HCT116 (cell line): ENCODE results near the gene ADAMTSL5. TPM values are rescaled to one million over a fixed set of nuclear protein-coding genes. Genes with fewer than 3 reads are reported as not detected.

Experiments used
- ATAC-seq: fragments of 200-7000 bp; cut with Tn5 transposase; 2 replicates; pipeline ENCODE4 v1.9.1; 2020; ENCODE audit warnings: mild to moderate bottlenecking, moderate library complexity
- BruUV-seq: library from RNA; stranded (reverse); fragments of 400-500 nt; replicated peaks from 2 replicates; lab custom pipeline; 2021; lab: Mats Ljungman, UMichigan
- CTCF ChIA-PET: fragments of 300-600 bp; sonication (Branson Sonifier 250); formaldehyde crosslinking; loops from one replicate; lab custom pipeline; 2021; ENCODE audit warnings: antibody characterized with exemption; lab: Charles Lee
- POLR2A ChIA-PET: fragments of 300-600, 350-600 bp; sonication (Branson Sonifier 250); formaldehyde crosslinking; loops from one replicate; lab custom pipeline; 2021; ENCODE audit warnings: antibody characterized with exemption; lab: Charles Lee
- RAD21 ChIA-PET, 2 experiments: fragments of 300-600 bp; sonication (Branson Sonifier 250); formaldehyde crosslinking; loops; one replicate each; lab custom pipeline; 2023; ENCODE audit warnings: low total read pairs in 2 of 2; ENCODE audit not compliant: uncharacterized antibody in 2 of 2, unreplicated experiment in 2 of 2, low non-redundant PET in 1 of 2; lab: Charles Lee
- DNase-seq: peaks from one replicate; pipeline ENCODE4 v3.0.0-alpha.2; 2010; ENCODE audit warnings: low read depth, low spot score
- H2AFZ ChIP-seq: fragments of 200-600 bp; shearing (Covaris generic), sonication (generic); 2 replicates; pipeline ENCODE4 v1.6.1; 2017; ENCODE audit warnings: low read depth, mixed run types, mixed read lengths, antibody characterized with exemption, low read length; ENCODE audit not compliant: poor library complexity, severe bottlenecking
- H3K27ac ChIP-seq: 2 replicates; pipeline ENCODE4 v1.5.1; 2012; ENCODE audit warnings: low read depth, low read length
- H3K27me3 ChIP-seq: fragments of 200-600 bp; sonication (generic); 2 replicates; pipeline ENCODE4 v1.6.1; 2016; ENCODE audit warnings: mixed run types, low read length, mixed read lengths; ENCODE audit not compliant: insufficient read depth
- H3K36me3 ChIP-seq, 2 experiments: fragments of 200-500 bp in 1 of 2; fragments of 200-600 bp in 1 of 2; sonication (Bioruptor generic) in 1 of 2; sonication (generic) in 1 of 2; 2 replicates each; pipeline versions ENCODE4 v1.5.1 to v1.6.1; 2014 to 2016; ENCODE audit warnings: low read length in 2 of 2, inconsistent platforms in 1 of 2, mixed read lengths in 1 of 2, mixed run types in 1 of 2; ENCODE audit not compliant: insufficient read depth in 2 of 2, control insufficient read depth in 1 of 2
- H3K4me1 ChIP-seq, 2 experiments: fragments of 200-600 bp in 1 of 2; sonication (generic) in 1 of 2; 2 replicates each; pipeline versions ENCODE4 v1.5.1 to v1.6.1; 2012 to 2017; ENCODE audit warnings: low read length in 2 of 2, inconsistent platforms in 1 of 2, mild to moderate bottlenecking in 1 of 2, mixed read lengths in 1 of 2, mixed run types in 1 of 2, moderate library complexity in 1 of 2; ENCODE audit not compliant: insufficient read depth in 2 of 2, control insufficient read depth in 1 of 2
- H3K4me2 ChIP-seq: fragments of 200-600 bp; sonication (generic); 2 replicates; pipeline ENCODE4 v1.6.1; 2017; ENCODE audit warnings: mixed run types, low read length, mixed read lengths
- H3K4me3 ChIP-seq, 2 experiments: fragments of 200-600 bp in 1 of 2; sonication (generic) in 1 of 2; replicated peaks in 1 of 2; 2 replicates each; pipeline ENCODE4 v1.5.1; 2011 to 2016; ENCODE audit warnings: low read length in 2 of 2, control low read depth in 1 of 2, low read depth in 1 of 2, mild to moderate bottlenecking in 1 of 2, mixed read lengths in 1 of 2, mixed run types in 1 of 2
- H3K79me2 ChIP-seq: fragments of 200-600 bp; sonication (generic); 2 replicates; pipeline ENCODE4 v1.6.1; 2017; ENCODE audit warnings: mild to moderate bottlenecking, mixed run types, low read length, moderate library complexity, mixed read lengths; ENCODE audit not compliant: insufficient read depth
- H3K9ac ChIP-seq: fragments of 200-600 bp; sonication (generic); 2 replicates; pipeline ENCODE4 v1.6.1; 2016; ENCODE audit warnings: low read length, mixed read lengths
- H3K9me2 ChIP-seq: fragments of 200-600 bp; sonication (generic), shearing (Covaris generic); 2 replicates; pipeline ENCODE4 v1.6.1; 2017; ENCODE audit warnings: mixed run types, mild to moderate bottlenecking, moderate library complexity; ENCODE audit not compliant: insufficient read depth
- H3K9me3 ChIP-seq, 2 experiments: fragments of 200-500 bp in 1 of 2; fragments of 200-600 bp in 1 of 2; sonication (Bioruptor generic) in 1 of 2; sonication (generic) in 1 of 2; 2 replicates each; pipeline ENCODE4 v1.6.1; 2014 to 2017; ENCODE audit warnings: low read length in 2 of 2, mixed read lengths in 2 of 2, inconsistent platforms in 1 of 2, low read depth in 1 of 2, mild to moderate bottlenecking in 1 of 2, mixed run types in 1 of 2, moderate library complexity in 1 of 2; ENCODE audit not compliant: control insufficient read depth in 1 of 2, insufficient read depth in 1 of 2
- H4K20me1 ChIP-seq: fragments of 200-600 bp; sonication (generic), shearing (Covaris generic); 2 replicates; pipeline ENCODE4 v1.6.1; 2017; ENCODE audit warnings: mixed run types, mild to moderate bottlenecking, moderate library complexity; ENCODE audit not compliant: insufficient read depth
- CBX3 ChIP-seq: IDR thresholded peaks from 2 replicates; pipeline ENCODE4 v1.6.1; 2012; ENCODE audit warnings: low read depth
- EGR1 ChIP-seq: IDR thresholded peaks from 2 replicates; pipeline ENCODE4 v1.6.1; 2012; ENCODE audit warnings: low read depth
- ELF1 ChIP-seq: IDR thresholded peaks from 2 replicates; pipeline ENCODE4 v1.6.1; 2012; ENCODE audit warnings: low read depth, borderline replicate concordance
- EZH2 ChIP-seq: fragments of 200-600 bp; sonication (generic); IDR thresholded peaks from 2 replicates; pipeline ENCODE4 v1.6.1; 2017; ENCODE audit warnings: antibody characterized with exemption, mixed run types
- EZH2phosphoT487 ChIP-seq: fragments of 200-600 bp; IDR thresholded peaks from 2 replicates; pipeline ENCODE4 v1.6.1; 2018; ENCODE audit warnings: antibody characterized with exemption, borderline replicate concordance
- JUND ChIP-seq: IDR thresholded peaks from 2 replicates; pipeline ENCODE4 v1.6.1; 2012
- POLR2AphosphoS5 ChIP-seq: IDR thresholded peaks from 2 replicates; pipeline ENCODE4 v1.6.1; 2011; ENCODE audit warnings: mild to moderate bottlenecking, low read depth, low read length, moderate library complexity
- RAD21 ChIP-seq: IDR thresholded peaks from 2 replicates; pipeline ENCODE4 v1.6.1; 2012; ENCODE audit warnings: low read depth, mild to moderate bottlenecking
- SRF ChIP-seq: IDR thresholded peaks from 2 replicates; pipeline ENCODE4 v1.6.1; 2012; ENCODE audit warnings: low read depth
- TCF7L2 ChIP-seq: IDR thresholded peaks from 2 replicates; pipeline ENCODE4 v1.7.0; 2011; ENCODE audit warnings: borderline replicate concordance, inconsistent platforms; ENCODE audit not compliant: insufficient read depth, insufficient read length; ENCODE audit errors: extremely low read depth
- ZFX ChIP-seq: fragments of 450-650 bp; IDR thresholded peaks from 2 replicates; pipeline ENCODE4 v1.6.1; 2017
- intact Hi-C: fragments of 100-400 bp; cut with micrococcal nuclease; formaldehyde crosslinking; loops from 2 replicates; pipeline ENCODE4 v1.10.0; 2022
- total RNA-seq: library from RNA; stranded (reverse); gene quantifications from one replicate; pipeline ENCODE4 v1.2.1, GENCODE V29; 2021; ENCODE audit not compliant: unreplicated experiment
- TF ChIP-seq, protein P1 (sequence below): IDR thresholded peaks from 2 replicates; pipeline ENCODE4 v1.6.1; 2012; ENCODE audit warnings: low read depth
- TF ChIP-seq, protein P2 (sequence below), 3 experiments: fragments of 200-600 bp in 1 of 3; sonication (generic) in 1 of 3; IDR thresholded peaks in 2 of 3; conservative IDR thresholded peaks in 1 of 3; 2 replicates each; pipeline ENCODE4 v1.5.1; 2012 to 2017; ENCODE audit warnings: low read depth in 2 of 3, low read length in 2 of 3, antibody characterized with exemption in 1 of 3, borderline replicate concordance in 1 of 3, control low read depth in 1 of 3, mild to moderate bottlenecking in 1 of 3, mixed read lengths in 1 of 3, mixed run types in 1 of 3, moderate library complexity in 1 of 3; ENCODE audit not compliant: insufficient read depth in 1 of 3
- TF ChIP-seq, protein P3 (sequence below): IDR thresholded peaks from 2 replicates; pipeline ENCODE4 v1.6.1; 2012

The ADAMTSL5 gene
- total RNA-seq, 1 experiment from 2014 or later: 24.0 TPM

DNA sequence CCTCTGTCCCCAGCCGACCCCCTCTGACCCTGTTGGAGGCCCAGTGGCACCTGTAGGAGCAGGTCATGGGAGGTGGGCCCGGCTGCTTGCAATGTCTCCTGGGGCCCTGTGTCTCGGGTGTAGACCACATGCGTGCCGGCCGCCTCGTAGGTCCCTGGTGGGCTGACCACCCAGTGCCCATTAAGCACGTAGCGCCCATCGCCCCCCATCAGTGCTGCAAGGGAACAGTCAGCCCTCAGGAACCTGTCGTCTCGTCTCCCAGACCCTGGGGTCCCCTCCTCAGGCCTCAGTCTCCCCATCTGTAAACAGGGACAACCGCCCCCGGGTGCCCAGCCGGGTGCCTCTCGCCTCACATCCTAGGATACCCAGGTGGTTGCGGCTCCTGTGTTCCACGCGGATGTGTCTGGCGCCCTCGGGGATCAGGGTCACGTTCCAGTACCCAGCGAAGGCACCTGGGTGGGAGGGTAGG, 5.6 kb downstream of the ADAMTSL5 start (continued):
- TF ChIP-seq, protein P1, sequence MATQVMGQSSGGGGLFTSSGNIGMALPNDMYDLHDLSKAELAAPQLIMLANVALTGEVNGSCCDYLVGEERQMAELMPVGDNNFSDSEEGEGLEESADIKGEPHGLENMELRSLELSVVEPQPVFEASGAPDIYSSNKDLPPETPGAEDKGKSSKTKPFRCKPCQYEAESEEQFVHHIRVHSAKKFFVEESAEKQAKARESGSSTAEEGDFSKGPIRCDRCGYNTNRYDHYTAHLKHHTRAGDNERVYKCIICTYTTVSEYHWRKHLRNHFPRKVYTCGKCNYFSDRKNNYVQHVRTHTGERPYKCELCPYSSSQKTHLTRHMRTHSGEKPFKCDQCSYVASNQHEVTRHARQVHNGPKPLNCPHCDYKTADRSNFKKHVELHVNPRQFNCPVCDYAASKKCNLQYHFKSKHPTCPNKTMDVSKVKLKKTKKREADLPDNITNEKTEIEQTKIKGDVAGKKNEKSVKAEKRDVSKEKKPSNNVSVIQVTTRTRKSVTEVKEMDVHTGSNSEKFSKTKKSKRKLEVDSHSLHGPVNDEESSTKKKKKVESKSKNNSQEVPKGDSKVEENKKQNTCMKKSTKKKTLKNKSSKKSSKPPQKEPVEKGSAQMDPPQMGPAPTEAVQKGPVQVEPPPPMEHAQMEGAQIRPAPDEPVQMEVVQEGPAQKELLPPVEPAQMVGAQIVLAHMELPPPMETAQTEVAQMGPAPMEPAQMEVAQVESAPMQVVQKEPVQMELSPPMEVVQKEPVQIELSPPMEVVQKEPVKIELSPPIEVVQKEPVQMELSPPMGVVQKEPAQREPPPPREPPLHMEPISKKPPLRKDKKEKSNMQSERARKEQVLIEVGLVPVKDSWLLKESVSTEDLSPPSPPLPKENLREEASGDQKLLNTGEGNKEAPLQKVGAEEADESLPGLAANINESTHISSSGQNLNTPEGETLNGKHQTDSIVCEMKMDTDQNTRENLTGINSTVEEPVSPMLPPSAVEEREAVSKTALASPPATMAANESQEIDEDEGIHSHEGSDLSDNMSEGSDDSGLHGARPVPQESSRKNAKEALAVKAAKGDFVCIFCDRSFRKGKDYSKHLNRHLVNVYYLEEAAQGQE: no peak
- TF ChIP-seq, protein P2, sequence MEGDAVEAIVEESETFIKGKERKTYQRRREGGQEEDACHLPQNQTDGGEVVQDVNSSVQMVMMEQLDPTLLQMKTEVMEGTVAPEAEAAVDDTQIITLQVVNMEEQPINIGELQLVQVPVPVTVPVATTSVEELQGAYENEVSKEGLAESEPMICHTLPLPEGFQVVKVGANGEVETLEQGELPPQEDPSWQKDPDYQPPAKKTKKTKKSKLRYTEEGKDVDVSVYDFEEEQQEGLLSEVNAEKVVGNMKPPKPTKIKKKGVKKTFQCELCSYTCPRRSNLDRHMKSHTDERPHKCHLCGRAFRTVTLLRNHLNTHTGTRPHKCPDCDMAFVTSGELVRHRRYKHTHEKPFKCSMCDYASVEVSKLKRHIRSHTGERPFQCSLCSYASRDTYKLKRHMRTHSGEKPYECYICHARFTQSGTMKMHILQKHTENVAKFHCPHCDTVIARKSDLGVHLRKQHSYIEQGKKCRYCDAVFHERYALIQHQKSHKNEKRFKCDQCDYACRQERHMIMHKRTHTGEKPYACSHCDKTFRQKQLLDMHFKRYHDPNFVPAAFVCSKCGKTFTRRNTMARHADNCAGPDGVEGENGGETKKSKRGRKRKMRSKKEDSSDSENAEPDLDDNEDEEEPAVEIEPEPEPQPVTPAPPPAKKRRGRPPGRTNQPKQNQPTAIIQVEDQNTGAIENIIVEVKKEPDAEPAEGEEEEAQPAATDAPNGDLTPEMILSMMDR (IDR thresholded peaks at IDR 0.05 in 2 of 3, conservative IDR thresholded peaks at IDR 0.05 in 1 of 3; ENCODE audit: borderline replicate concordance in 1 of 3, insufficient read depth in 1 of 3, low read depth in 2 of 3, low read length in 2 of 3): no peak
- TF ChIP-seq JUND: no peak

DNA sequence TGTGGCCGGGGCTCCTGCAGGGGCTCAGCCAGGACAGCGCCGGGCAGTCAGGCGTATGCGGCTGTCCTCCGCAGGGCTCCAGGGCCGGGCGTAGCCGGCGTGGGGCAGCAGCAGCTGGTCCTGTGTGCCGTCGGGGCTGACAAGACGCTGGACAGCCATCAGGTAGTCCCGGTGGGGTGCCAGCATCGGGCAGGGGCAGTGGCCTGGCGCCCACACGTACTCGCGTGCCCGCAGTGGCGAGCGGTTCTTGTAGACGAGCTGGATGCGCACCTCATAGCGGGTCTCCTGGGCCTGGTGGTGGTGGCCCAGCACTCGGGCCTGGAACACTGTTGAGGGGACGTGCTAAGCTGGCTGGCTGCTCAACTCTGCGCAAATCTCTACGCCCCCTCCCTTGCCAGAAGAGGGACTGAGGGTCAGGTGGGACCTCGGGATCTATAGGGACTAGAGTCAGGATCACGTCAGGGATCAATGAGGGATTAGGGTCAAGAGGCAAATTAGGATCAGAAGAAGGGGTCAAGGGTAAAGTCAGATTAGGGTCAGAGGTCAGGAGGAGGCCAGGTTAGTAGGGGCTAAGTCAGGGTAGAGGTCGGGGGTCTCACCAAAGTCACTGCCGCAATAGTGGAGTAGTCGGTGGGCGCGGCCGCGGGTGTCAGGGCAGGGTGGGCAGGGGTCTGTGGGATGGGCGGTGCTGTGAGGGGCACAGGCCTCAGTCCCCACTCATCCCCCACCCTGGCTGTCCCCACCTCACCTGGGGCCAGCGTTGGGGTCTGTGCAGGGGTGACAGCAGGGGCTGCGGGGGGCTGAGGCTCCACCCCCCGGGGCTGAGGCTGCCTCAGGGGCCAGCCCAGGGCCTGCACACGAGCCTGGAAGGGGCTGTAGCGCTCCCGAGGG, 6.6 kb downstream of the ADAMTSL5 start:
- RAD21 ChIA-PET: no interaction called here
- Histone ChIP-seq H3K36me3 (no peaks in the 10 kb centered on the region), H3K27me3 (no peaks in the 10 kb centered on the region), H3K4me2 (no peak overlapping the region), H3K9me2 (no peaks in the 10 kb centered on the region), H3K4me1 (peaks cover 24 to 54% of the 10 kb centered on the region in 2 experiments), H3K27ac (no peak overlapping the region), H4K20me1 (no peaks in the 10 kb centered on the region), H3K9ac (no peak overlapping the region), H3K4me3 (no peak overlapping the region), H3K79me2 (no peaks in the 10 kb centered on the region; the same call in 1 of the 2 replicates), H3K9me3 (no peaks in the 10 kb centered on the region), H2AFZ (no peak overlapping the region)
- TF ChIP-seq TCF7L2: no peak
- TF ChIP-seq POLR2AphosphoS5: no peak
- no peak for TF ChIP-seq ELF1
- no peak for TF ChIP-seq CBX3
- TF ChIP-seq SRF: no peak
- TF ChIP-seq RAD21: no peak
- TF ChIP-seq EGR1: no peak
- TF ChIP-seq EZH2: no peak
- no peak for TF ChIP-seq ZFX
- no peak for TF ChIP-seq EZH2phosphoT487
- TF ChIP-seq, protein P3, sequence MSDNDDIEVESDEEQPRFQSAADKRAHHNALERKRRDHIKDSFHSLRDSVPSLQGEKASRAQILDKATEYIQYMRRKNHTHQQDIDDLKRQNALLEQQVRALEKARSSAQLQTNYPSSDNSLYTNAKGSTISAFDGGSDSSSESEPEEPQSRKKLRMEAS: no peak
- no TSS peak for BruUV-seq
- CTCF ChIA-PET: interaction anchor here (1.1 kb wide), 1 partner anchor 15 kb away, joined by 5 read pairs; the partner anchor contains the start of gene REEP6
- no peak for ATAC-seq
- intact Hi-C loops: no loop called here
- no peak for DNase-seq
- POLR2A ChIA-PET: no interaction called here
